K562 (cell line): ENCODE results near the gene GPC1.

Experiments used
- CC2D1A ChIP-seq: fragments of 450-650 bp; IDR thresholded peaks from 2 replicates; pipeline ENCODE4 v1.6.1; 2017; ENCODE audit warnings: mild to moderate bottlenecking
- IRF2 ChIP-seq: sonication (generic); formaldehyde crosslinking; IDR thresholded peaks from 2 replicates; pipeline ENCODE4 v1.8.1; 2022; ENCODE audit warnings: mild to moderate bottlenecking, missing genetic modification reagents
- MEF2D ChIP-seq: conservative IDR thresholded peaks from 2 replicates; pipeline ENCODE4 v1.6.1; 2016; ENCODE audit warnings: low read depth, missing genetic modification characterization, missing compliant biosample characterization
- MTA2 ChIP-seq: fragments of 450-650 bp; IDR thresholded peaks from 2 replicates; pipeline ENCODE4 v1.6.1; 2016; ENCODE audit warnings: low read depth
- NFE2L1 ChIP-seq: fragments of 450-650 bp; IDR thresholded peaks from 2 replicates; pipeline ENCODE4 v1.6.1; 2016; ENCODE audit warnings: missing genetic modification characterization, low read depth, mild to moderate bottlenecking, missing compliant biosample characterization, moderate library complexity, borderline replicate concordance
- POLR2A ChIP-seq: fragments of 450-650 bp; conservative IDR thresholded peaks from 2 replicates; pipeline ENCODE4 v1.6.1; 2016
- TEAD4 ChIP-seq, 2 experiments: sonication (generic) in 1 of 2; formaldehyde crosslinking in 1 of 2; IDR thresholded peaks; 2 replicates each; pipeline versions ENCODE4 v1.6.1 to v1.8.0; 2012 to 2022; ENCODE audit warnings: borderline replicate concordance in 1 of 2, inconsistent platforms in 1 of 2, low read length in 1 of 2, mild to moderate bottlenecking in 1 of 2, missing genetic modification reagents in 1 of 2
- YY1 ChIP-seq, 3 experiments: IDR thresholded peaks; 2 replicates each; pipeline ENCODE4 v1.6.1; 2011; ENCODE audit warnings: low read length in 2 of 3, mild to moderate bottlenecking in 2 of 3, moderate library complexity in 2 of 3, borderline replicate concordance in 1 of 3, control low read depth in 1 of 3, low read depth in 1 of 3; ENCODE audit not compliant: insufficient read depth in 3 of 3, insufficient replicate concordance in 2 of 3, control insufficient read depth in 1 of 3, insufficient read length in 1 of 3; ENCODE audit errors: extremely low read depth in 1 of 3
- ZFP30 ChIP-seq: fragments of 250-450 bp; sonication (Bioruptor Pico); IDR thresholded peaks from 2 replicates; pipeline ENCODE4 v1.8.0; 2022; ENCODE audit warnings: moderate library complexity, mild to moderate bottlenecking, inconsistent platforms, borderline replicate concordance
- ZNF121 ChIP-seq: sonication (generic); formaldehyde crosslinking; conservative IDR thresholded peaks from 2 replicates; pipeline ENCODE4 v1.8.0; 2022; ENCODE audit warnings: missing genetic modification reagents
- ZNF551 ChIP-seq: fragments of 250-450 bp; sonication (Bioruptor Pico); IDR thresholded peaks from 2 replicates; pipeline ENCODE4 v1.5.0; 2021; ENCODE audit warnings: mild to moderate bottlenecking, moderate library complexity
- TF ChIP-seq, protein P1 (sequence below), 3 experiments: IDR thresholded peaks in 2 of 3; conservative IDR thresholded peaks in 1 of 3; 2 replicates each; pipeline ENCODE4 v1.5.1; 2011 to 2012; ENCODE audit warnings: low read length in 3 of 3, mild to moderate bottlenecking in 3 of 3, control low read depth in 2 of 3, improper control_type of control experiment in 1 of 3, inconsistent platforms in 1 of 3, low read depth in 1 of 3, mixed read lengths in 1 of 3, moderate library complexity in 1 of 3; ENCODE audit not compliant: insufficient read depth in 2 of 3
- TF ChIP-seq, protein P2 (sequence below): fragments of 250-450 bp; sonication (Bioruptor Pico); IDR thresholded peaks from 2 replicates; pipeline ENCODE4 v1.4.0; 2020; ENCODE audit warnings: mild to moderate bottlenecking, moderate library complexity
- TF ChIP-seq, protein P3 (sequence below): fragments of 250-450 bp; sonication (Bioruptor Pico); IDR thresholded peaks from 2 replicates; pipeline ENCODE4 v1.5.0; 2020; ENCODE audit warnings: mild to moderate bottlenecking, borderline replicate concordance

DNA sequence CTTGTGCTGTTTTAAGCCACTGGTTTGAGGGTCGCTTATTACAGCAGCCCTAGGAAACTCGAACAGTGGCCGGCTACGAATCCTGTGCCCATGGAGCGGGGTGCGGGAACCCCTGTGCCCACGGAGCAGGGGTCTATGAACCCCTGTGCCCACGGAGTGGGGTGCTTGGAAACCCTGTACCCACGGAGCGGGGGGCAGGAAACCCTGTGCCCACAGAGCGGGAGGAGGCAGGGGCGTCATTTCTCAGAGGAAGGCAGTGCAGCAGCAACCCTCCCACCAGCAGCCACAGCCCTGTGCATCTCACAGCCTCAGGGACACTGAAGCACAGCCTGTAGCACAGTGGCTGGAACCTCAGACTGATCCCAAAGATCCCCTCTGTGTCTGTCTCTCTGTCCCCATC lies 34.2 kb upstream of the GPC1 start:
- TF ChIP-seq TEAD4 (IDR thresholded peaks at IDR 0.05; ENCODE audit: low read length) (no peak), TEAD4 (CRISPR knock-in tag; IDR thresholded peaks at IDR 0.05; ENCODE audit: borderline replicate concordance) (no peak), POLR2A (no peak), ZNF121 (no peak), ZNF551 (no peak), MTA2 (no peak), NFE2L1 (tag) (no peak), CC2D1A (no peak), MEF2D (tag) (no peak), ZFP30 (no peak), YY1 (IDR thresholded peaks at IDR 0.05; ENCODE audit: borderline replicate concordance in 1 of 3, control insufficient read depth in 1 of 3, extremely low read depth in 1 of 3, insufficient read depth in 3 of 3, insufficient read length in 1 of 3, insufficient replicate concordance in 2 of 3, low read depth in 1 of 3, low read length in 2 of 3) (no peak), IRF2 (CRISPR knock-in tag) (no peak)
- TF ChIP-seq, protein P1, sequence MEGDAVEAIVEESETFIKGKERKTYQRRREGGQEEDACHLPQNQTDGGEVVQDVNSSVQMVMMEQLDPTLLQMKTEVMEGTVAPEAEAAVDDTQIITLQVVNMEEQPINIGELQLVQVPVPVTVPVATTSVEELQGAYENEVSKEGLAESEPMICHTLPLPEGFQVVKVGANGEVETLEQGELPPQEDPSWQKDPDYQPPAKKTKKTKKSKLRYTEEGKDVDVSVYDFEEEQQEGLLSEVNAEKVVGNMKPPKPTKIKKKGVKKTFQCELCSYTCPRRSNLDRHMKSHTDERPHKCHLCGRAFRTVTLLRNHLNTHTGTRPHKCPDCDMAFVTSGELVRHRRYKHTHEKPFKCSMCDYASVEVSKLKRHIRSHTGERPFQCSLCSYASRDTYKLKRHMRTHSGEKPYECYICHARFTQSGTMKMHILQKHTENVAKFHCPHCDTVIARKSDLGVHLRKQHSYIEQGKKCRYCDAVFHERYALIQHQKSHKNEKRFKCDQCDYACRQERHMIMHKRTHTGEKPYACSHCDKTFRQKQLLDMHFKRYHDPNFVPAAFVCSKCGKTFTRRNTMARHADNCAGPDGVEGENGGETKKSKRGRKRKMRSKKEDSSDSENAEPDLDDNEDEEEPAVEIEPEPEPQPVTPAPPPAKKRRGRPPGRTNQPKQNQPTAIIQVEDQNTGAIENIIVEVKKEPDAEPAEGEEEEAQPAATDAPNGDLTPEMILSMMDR (IDR thresholded peaks at IDR 0.05 in 2 of 3, conservative IDR thresholded peaks at IDR 0.05 in 1 of 3; ENCODE audit: insufficient read depth in 2 of 3, low read depth in 1 of 3, low read length in 3 of 3), result no peak
- TF ChIP-seq, protein P2, sequence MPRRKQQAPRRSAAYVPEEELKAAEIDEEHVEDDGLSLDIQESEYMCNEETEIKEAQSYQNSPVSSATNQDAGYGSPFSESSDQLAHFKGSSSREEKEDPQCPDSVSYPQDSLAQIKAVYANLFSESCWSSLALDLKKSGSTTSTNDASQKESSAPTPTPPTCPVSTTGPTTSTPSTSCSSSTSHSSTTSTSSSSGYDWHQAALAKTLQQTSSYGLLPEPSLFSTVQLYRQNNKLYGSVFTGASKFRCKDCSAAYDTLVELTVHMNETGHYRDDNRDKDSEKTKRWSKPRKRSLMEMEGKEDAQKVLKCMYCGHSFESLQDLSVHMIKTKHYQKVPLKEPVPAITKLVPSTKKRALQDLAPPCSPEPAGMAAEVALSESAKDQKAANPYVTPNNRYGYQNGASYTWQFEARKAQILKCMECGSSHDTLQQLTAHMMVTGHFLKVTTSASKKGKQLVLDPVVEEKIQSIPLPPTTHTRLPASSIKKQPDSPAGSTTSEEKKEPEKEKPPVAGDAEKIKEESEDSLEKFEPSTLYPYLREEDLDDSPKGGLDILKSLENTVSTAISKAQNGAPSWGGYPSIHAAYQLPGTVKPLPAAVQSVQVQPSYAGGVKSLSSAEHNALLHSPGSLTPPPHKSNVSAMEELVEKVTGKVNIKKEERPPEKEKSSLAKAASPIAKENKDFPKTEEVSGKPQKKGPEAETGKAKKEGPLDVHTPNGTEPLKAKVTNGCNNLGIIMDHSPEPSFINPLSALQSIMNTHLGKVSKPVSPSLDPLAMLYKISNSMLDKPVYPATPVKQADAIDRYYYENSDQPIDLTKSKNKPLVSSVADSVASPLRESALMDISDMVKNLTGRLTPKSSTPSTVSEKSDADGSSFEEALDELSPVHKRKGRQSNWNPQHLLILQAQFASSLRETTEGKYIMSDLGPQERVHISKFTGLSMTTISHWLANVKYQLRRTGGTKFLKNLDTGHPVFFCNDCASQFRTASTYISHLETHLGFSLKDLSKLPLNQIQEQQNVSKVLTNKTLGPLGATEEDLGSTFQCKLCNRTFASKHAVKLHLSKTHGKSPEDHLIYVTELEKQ (CRISPR knock-in tag), result no peak
- TF ChIP-seq, protein P3, sequence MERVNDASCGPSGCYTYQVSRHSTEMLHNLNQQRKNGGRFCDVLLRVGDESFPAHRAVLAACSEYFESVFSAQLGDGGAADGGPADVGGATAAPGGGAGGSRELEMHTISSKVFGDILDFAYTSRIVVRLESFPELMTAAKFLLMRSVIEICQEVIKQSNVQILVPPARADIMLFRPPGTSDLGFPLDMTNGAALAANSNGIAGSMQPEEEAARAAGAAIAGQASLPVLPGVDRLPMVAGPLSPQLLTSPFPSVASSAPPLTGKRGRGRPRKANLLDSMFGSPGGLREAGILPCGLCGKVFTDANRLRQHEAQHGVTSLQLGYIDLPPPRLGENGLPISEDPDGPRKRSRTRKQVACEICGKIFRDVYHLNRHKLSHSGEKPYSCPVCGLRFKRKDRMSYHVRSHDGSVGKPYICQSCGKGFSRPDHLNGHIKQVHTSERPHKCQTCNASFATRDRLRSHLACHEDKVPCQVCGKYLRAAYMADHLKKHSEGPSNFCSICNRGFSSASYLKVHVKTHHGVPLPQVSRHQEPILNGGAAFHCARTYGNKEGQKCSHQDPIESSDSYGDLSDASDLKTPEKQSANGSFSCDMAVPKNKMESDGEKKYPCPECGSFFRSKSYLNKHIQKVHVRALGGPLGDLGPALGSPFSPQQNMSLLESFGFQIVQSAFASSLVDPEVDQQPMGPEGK (CRISPR knock-in tag), result no peak
